ENCODE measurements around the gene UMODL1. TPM values are rescaled to one million over a fixed set of nuclear protein-coding genes. Genes with fewer than 3 reads are reported as not detected.

UMODL1 gene
- total RNA-seq, 1 experiment from 2014 or later = not detected

DNA sequence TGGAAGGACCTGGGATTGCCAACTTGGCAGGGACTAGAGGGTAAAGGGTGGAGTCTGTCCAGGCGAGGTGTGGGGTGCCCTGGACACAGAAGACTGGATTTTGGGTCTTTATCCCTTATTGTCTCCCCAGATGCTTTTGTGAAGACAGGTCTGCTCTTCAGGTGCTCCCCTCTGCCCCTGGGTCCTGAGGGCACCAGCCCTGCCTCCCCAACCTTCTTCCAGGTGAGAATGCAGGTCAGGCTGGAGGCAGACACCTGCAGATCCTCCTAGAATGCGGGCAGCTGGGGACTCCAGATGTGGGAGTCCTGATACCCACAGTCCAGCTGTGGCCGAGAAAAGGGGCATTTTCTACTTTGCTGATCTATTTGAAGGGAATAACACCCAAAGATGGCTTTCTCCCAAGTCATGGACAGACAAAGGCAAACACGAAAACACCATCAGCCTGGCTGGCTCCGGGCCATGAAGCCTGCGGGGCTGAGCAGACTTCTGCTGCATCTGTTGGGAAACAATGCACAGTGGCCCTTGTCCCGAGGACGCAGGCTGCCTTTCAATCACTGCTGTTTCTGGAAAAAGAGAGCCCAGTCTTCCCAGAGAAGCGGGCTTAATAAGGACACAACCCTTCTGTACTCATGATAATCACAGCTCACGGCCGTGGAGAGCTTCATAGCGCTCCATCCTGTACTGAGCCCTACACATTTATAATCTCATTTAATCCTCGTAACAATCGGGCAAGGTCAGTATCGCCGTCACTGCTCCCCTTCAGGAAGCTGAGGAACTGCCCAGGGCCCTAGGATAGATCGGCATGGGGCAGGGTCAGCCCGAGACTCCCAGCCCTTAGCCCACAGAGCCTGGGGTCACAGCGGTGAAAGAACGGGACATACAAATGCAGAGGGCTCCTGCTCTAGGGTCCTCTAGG, 85.8 kb downstream of the UMODL1 start:
- TF ChIP-seq, protein P1, sequence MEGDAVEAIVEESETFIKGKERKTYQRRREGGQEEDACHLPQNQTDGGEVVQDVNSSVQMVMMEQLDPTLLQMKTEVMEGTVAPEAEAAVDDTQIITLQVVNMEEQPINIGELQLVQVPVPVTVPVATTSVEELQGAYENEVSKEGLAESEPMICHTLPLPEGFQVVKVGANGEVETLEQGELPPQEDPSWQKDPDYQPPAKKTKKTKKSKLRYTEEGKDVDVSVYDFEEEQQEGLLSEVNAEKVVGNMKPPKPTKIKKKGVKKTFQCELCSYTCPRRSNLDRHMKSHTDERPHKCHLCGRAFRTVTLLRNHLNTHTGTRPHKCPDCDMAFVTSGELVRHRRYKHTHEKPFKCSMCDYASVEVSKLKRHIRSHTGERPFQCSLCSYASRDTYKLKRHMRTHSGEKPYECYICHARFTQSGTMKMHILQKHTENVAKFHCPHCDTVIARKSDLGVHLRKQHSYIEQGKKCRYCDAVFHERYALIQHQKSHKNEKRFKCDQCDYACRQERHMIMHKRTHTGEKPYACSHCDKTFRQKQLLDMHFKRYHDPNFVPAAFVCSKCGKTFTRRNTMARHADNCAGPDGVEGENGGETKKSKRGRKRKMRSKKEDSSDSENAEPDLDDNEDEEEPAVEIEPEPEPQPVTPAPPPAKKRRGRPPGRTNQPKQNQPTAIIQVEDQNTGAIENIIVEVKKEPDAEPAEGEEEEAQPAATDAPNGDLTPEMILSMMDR (conservative IDR thresholded peaks at IDR 0.05) = no peak
- Mint-ChIP-seq H3K27me3 (ENCODE audit: low read depth) (no peaks in the 10 kb centered on the region; the same call in none of the 2 replicates), H3K9me3 (no peaks in the 10 kb centered on the region), H3K27ac (no peak overlapping the region), H3K4me1 (peaks cover 4 to 6% of the 10 kb centered on the region in 2 experiments), H3K36me3 (ENCODE audit: insufficient read depth in 1 of 3, low read depth in 3 of 3) (no peaks in the 10 kb centered on the region), H3K4me3 (no peak overlapping the region)
- no peak overlapping the region; the same call in 1 of the 2 replicates for H3K14ac ChIP-seq (ENCODE audit: insufficient read depth, low read length)
- H3K4me1 ChIP-seq (ENCODE audit: insufficient read depth, low read length) = peaks cover 3% of the 10 kb centered on the region; the same call in 1 of the 2 replicates
- H2BK12ac ChIP-seq (ENCODE audit: insufficient read length, low read depth, low read length) = no peak overlapping the region
- H3K9ac ChIP-seq (ENCODE audit: extremely low read depth, insufficient read length, low read length) = no peak overlapping the region
- H4K20me1 ChIP-seq (ENCODE audit: control insufficient read depth, insufficient read depth, insufficient read length) = no peaks in the 10 kb centered on the region
- H4K91ac ChIP-seq (ENCODE audit: insufficient read length, low read depth, low read length) = no peak overlapping the region
- no peak overlapping the region for H3K4ac ChIP-seq (ENCODE audit: low read depth, low read length)
- H2BK5ac ChIP-seq (ENCODE audit: insufficient read length, low read length) = no peak overlapping the region
- no peak overlapping the region for H2BK120ac ChIP-seq (ENCODE audit: low read depth, low read length, poor library complexity, severe bottlenecking)
- no peaks in the 10 kb centered on the region for H3K79me1 ChIP-seq (ENCODE audit: insufficient read depth, low read depth, low read length, poor library complexity, severe bottlenecking)
- H4K8ac ChIP-seq (replicated peaks; ENCODE audit: insufficient read length, low read depth, low read length) = no peak overlapping the region
- no peak overlapping the region for H3K18ac ChIP-seq (ENCODE audit: insufficient read length, low read depth, low read length)
- H2BK15ac ChIP-seq (ENCODE audit: low read depth, low read length) = no peak overlapping the region
- no peaks in the 10 kb centered on the region for H3K23me2 ChIP-seq (ENCODE audit: insufficient read length, low read depth, low read length, poor library complexity, severe bottlenecking)
- no peak overlapping the region for H3K4me2 ChIP-seq (ENCODE audit: insufficient read depth, insufficient read length, low read length)
- no peak overlapping the region for H2BK20ac ChIP-seq (ENCODE audit: low read depth, low read length, poor library complexity, severe bottlenecking)
- H3K9me3 ChIP-seq (ENCODE audit: control insufficient read depth, low read depth, low read length) = no peaks in the 10 kb centered on the region
- no peak overlapping the region for H3K23ac ChIP-seq (ENCODE audit: insufficient read length, low read depth, low read length)
- DNase-seq = no peak
- no peak overlapping the region for H3T11ph ChIP-seq (ENCODE audit: low read length)
- no peak overlapping the region for H3K27ac ChIP-seq (ENCODE audit: insufficient read length, low read depth, low read length)
- no peak overlapping the region for H4K5ac ChIP-seq (ENCODE audit: insufficient read length, low read depth, low read length)
- H3K56ac ChIP-seq (ENCODE audit: insufficient read length, low read depth, low read length) = no peak overlapping the region
- no peaks in the 10 kb centered on the region for H3K27me3 ChIP-seq (ENCODE audit: insufficient read depth, low read length)
- no peak overlapping the region for H2AK5ac ChIP-seq (ENCODE audit: insufficient read length, low read length)
- WGBS (ENCODE audit: extremely low coverage, insufficient read length, low lambda C conversion rate) = no CpG with 5 or more reads among the region's 20 CpGs
- H2AFZ ChIP-seq (ENCODE audit: low read length) = no peak overlapping the region
- H3K79me2 ChIP-seq (ENCODE audit: insufficient read depth, low read length) = no peaks in the 10 kb centered on the region
